Epithelial cell of esophagus (primary cell): Measurements from ENCODE around the gene TTYH1.
"Not testable (repeated sequence)": the region's sequence is repeated elsewhere in the genome, so short reads cannot be mapped to it uniquely, and the experiment has no call there.

Source experiments
- DNase-seq: peaks from one replicate; pipeline ENCODE4 v3.0.0; 2010; ENCODE audit warnings: low read depth
- H3K4me3 ChIP-seq: 2 replicates; pipeline ENCODE4 v1.5.1; 2011; ENCODE audit warnings: mild to moderate bottlenecking, low read length, control low read depth
- TF ChIP-seq, protein P1 (sequence below): IDR thresholded peaks from 2 replicates; pipeline ENCODE4 v1.5.1; 2011; ENCODE audit warnings: low read depth, mild to moderate bottlenecking, low read length, control low read depth, inconsistent platforms; ENCODE audit not compliant: insufficient read depth; ENCODE audit errors: missing control alignments

The TTYH1 gene

GRCh38 chr19:54376610-54377285 is 38.5 kb upstream of the TTYH1 start:
- DNase-seq: no peak
- TF ChIP-seq, protein P1, sequence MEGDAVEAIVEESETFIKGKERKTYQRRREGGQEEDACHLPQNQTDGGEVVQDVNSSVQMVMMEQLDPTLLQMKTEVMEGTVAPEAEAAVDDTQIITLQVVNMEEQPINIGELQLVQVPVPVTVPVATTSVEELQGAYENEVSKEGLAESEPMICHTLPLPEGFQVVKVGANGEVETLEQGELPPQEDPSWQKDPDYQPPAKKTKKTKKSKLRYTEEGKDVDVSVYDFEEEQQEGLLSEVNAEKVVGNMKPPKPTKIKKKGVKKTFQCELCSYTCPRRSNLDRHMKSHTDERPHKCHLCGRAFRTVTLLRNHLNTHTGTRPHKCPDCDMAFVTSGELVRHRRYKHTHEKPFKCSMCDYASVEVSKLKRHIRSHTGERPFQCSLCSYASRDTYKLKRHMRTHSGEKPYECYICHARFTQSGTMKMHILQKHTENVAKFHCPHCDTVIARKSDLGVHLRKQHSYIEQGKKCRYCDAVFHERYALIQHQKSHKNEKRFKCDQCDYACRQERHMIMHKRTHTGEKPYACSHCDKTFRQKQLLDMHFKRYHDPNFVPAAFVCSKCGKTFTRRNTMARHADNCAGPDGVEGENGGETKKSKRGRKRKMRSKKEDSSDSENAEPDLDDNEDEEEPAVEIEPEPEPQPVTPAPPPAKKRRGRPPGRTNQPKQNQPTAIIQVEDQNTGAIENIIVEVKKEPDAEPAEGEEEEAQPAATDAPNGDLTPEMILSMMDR: no peak
- H3K4me3 ChIP-seq: no peak overlapping the region

DNA sequence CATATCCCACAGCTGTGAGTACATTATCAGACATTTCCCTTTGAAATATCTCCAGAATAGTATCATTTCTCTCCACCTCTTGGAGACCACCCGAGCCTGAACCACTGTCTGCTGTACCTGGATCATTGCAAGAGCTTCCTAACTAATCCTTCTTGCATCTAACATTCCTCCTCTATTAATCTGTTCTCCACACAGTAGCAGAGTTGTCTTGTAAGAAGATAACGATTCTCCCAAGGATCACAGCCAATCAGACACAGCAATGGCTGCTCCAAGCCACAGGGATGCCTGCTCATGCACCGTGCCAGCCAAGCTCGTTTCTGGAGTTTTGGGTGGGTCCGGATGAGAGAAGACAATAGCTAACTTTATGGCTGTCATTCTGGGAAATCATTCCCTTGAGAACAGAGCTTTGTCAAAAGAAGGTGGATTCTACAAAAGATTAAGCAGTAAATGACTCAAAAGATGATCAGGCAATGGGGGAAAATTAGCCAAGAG is 36.0 kb upstream of the TTYH1 start:
- no peak for DNase-seq
- no peak overlapping the region for H3K4me3 ChIP-seq
- TF ChIP-seq, protein P1: no peak

DNA sequence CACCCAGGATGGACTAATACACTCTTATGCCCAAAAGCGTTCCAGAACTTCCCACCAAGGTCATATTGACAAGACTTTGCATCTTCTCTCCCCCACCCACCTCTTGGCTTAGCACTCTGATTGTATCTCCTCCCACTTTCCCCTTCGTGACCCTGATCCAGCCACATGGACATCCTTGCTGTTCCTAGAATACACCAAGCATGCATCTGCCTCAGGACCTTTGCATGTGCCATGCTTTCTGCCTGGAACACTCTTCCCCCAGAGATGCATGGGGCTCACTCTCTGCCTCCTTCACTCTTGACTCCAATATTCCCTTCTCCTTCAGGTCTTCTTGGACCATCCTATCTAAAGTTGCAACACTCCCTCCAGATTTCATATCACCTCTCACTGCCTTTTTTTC is 34.4 kb upstream of the TTYH1 start:
- no peak overlapping the region for H3K4me3 ChIP-seq
- DNase-seq: no peak
- TF ChIP-seq, protein P1: no peak

- DNase-seq, H3K4me3 ChIP-seq: not testable (repeated sequence)
These were observed 33.2 kb upstream of the TTYH1 start for GRCh38 chr19:54382041-54382440.

GRCh38 chr19:54383330-54383729 is 31.9 kb upstream of the TTYH1 start:
- no peak overlapping the region for H3K4me3 ChIP-seq
- no peak for DNase-seq
- TF ChIP-seq, protein P1: no peak

- H3K4me3 ChIP-seq: no peak overlapping the region
- no peak for DNase-seq
- TF ChIP-seq, protein P1: no peak
These were observed 27.1 kb upstream of the TTYH1 start for GRCh38 chr19:54387991-54388801.

- H3K4me3 ChIP-seq: no peak overlapping the region
- TF ChIP-seq, protein P1: no peak
- DNase-seq: no peak
These were observed 26.5 kb upstream of the TTYH1 start for GRCh38 chr19:54388802-54389139.
